NB4 (cell line): Measurements from ENCODE around the gene CNTNAP2.

Experiments
- DNase-seq: peaks from one replicate; pipeline ENCODE4 v3.0.0; 2010; ENCODE audit warnings: low read depth
- H3K4me3 ChIP-seq: one replicate; pipeline ENCODE4 v1.5.1; 2011; ENCODE audit warnings: mild to moderate bottlenecking, low read depth, low read length, moderate library complexity
- MYC ChIP-seq: IDR thresholded peaks from 2 replicates; pipeline ENCODE4 v1.6.1; 2011; ENCODE audit warnings: low read depth, low read length
- POLR2A ChIP-seq: IDR thresholded peaks from 2 replicates; pipeline ENCODE4 v1.6.1; 2011; ENCODE audit warnings: mild to moderate bottlenecking; ENCODE audit not compliant: insufficient read length; ENCODE audit errors: extremely low read depth
- TF ChIP-seq, protein P1 (sequence below): IDR thresholded peaks from 2 replicates; pipeline ENCODE4 v1.6.1; 2011; ENCODE audit warnings: low read depth, low read length
- TF ChIP-seq, protein P2 (sequence below): IDR thresholded peaks from one replicate; pipeline ENCODE4 v1.5.1; 2012; ENCODE audit warnings: low read depth, low read length

The CNTNAP2 gene

DNA sequence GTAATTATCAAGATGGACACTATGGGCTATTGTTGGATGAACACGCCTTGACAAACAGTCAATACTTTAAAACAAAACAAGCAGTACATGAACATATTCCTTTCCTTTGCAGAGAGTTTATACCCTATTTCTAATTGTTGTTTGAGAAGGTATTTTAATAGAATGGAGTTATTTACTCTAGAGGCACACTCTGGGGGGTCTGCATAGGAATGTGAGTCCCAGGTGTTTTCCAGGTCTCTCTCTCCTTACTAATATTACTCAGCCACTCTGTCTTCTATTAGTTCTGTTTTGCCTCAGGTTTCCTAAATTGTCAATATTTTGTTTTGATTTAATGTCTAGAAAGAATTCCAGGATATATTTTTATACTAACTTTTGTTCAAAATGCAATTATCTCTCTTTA, 1091.4 kb downstream of the CNTNAP2 start:
- H3K4me3 ChIP-seq: no peak overlapping the region
- TF ChIP-seq, protein P1, sequence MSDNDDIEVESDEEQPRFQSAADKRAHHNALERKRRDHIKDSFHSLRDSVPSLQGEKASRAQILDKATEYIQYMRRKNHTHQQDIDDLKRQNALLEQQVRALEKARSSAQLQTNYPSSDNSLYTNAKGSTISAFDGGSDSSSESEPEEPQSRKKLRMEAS: no peak
- no peak for TF ChIP-seq POLR2A
- TF ChIP-seq, protein P2, sequence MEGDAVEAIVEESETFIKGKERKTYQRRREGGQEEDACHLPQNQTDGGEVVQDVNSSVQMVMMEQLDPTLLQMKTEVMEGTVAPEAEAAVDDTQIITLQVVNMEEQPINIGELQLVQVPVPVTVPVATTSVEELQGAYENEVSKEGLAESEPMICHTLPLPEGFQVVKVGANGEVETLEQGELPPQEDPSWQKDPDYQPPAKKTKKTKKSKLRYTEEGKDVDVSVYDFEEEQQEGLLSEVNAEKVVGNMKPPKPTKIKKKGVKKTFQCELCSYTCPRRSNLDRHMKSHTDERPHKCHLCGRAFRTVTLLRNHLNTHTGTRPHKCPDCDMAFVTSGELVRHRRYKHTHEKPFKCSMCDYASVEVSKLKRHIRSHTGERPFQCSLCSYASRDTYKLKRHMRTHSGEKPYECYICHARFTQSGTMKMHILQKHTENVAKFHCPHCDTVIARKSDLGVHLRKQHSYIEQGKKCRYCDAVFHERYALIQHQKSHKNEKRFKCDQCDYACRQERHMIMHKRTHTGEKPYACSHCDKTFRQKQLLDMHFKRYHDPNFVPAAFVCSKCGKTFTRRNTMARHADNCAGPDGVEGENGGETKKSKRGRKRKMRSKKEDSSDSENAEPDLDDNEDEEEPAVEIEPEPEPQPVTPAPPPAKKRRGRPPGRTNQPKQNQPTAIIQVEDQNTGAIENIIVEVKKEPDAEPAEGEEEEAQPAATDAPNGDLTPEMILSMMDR: no peak
- TF ChIP-seq MYC: no peak
- no peak for DNase-seq

DNA sequence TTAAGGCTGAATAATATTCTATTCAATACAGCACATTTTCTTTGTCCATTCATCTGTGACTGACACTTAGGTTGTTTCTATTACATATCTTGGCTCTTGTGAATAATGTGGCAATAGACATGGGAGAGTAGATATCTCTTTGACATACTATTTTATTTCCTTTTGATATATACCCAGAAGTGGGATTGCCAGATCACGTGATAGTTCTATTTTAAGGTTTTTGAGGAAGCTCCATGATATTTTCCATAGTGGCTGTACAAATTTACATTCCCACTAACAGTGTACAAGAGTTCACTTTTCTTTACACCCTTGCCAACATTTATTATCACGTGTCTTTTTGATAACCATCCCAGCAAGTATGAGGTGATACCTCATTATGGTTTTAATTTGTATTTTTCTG, 1114.7 kb downstream of the CNTNAP2 start:
- H3K4me3 ChIP-seq: no peak overlapping the region
- DNase-seq: no peak
- TF ChIP-seq POLR2A (no peak), MYC (no peak)
- TF ChIP-seq, protein P2: no peak
- TF ChIP-seq, protein P1: no peak

DNA sequence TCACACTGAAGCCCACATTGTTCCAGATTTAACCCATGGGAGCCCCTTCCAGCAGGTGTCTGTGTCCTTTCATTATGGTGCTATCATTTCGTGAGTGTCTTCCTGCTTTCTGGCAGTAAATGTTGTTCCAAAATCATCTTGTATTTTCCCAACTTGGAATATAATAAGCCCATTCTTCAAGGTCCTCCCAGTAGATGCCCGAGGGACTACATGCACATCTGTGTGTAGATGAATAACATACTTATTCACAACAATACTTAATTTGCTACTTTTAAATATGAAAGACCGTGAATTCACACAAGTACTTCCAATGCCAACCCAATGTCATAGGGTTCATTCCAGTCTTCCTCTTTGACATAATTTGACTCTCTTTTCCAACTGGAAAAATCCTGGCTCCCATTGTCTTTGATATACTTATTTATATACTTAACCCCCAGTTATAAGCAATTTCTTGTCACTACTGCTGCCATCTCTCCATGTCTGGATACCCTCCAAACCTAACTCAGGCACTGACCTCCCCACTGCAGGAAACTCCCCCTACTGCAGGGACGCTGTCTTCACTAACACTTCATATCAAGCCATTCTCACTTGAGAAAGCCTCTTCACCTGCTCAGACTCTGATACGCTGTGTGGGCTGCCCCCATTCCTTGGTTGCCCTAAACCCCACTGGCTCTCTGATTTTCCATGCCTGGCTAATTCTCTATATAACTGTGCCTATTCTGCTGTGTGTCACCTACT, 1119.2 kb downstream of the CNTNAP2 start:
- no peak overlapping the region for H3K4me3 ChIP-seq
- DNase-seq: no peak
- TF ChIP-seq, protein P1: no peak
- TF ChIP-seq, protein P2: no peak
- TF ChIP-seq MYC (no peak), POLR2A (no peak)

DNA sequence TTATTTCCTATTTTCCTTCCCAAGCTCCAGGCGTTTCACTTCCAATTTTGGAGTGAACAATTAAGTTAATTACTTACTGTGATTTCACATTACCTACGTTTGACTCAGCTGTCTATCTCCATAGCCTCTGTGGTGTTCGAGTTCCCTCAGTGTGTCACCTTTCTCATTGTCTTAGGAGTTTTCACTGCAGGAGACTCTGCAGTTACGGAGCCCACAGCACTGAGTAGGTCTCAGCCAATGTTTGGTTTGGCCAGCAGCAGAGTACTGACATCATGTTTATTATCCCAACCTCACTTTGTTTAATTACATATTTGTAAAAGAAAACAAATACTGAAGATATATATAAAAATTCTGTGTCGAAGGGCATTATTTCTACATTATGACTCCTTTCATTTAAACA, 1123.9 kb downstream of the CNTNAP2 start:
- TF ChIP-seq, protein P1: no peak
- TF ChIP-seq MYC (no peak), POLR2A (no peak)
- TF ChIP-seq, protein P2: no peak
- no peak for DNase-seq
- no peak overlapping the region for H3K4me3 ChIP-seq

DNA sequence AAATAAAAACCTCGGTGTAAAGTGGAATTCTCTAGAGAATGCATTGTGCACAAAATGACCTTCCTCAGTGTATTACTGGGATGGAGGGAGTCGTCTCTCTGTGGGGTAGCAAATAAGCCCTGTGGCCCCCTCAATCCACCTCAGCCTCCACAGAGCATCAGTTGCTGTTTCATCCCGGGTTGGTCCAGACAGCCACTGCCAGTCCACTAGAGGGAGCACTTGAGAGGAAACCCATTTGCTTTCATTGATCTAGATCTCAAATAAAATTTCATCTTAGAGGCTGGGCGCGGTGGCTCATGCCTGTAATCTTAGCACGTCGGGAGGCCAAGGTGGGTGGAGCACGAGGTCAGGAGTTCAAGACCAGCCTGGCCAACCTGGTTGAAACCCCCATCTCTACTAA, 1128.7 kb downstream of the CNTNAP2 start:
- TF ChIP-seq, protein P1: no peak
- TF ChIP-seq, protein P2: peak; percentile 96
- peak; percentile 67 for DNase-seq
- no peak overlapping the region for H3K4me3 ChIP-seq

DNA sequence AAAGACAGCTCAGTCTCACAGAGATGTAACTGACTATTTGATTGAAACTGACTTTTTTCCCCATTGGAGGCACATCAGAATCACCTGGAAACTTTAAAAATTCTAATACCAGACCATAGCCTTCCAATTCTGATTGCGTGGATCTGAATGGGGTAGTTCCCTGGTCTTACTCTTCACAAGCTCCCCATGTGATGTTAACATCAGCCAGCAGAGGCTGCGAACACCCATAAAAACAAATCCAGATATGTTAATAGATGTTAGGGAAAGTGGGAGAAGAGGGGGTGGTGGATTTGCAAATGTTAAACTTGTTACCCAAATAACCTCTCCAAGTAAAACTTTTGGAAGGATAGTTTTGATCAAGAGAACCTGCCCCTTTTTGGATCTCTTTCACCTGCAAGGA, 1133.4 kb downstream of the CNTNAP2 start:
- TF ChIP-seq, protein P2: no peak
- TF ChIP-seq, protein P1: no peak
- TF ChIP-seq MYC: no peak
- no peak for DNase-seq
- H3K4me3 ChIP-seq: no peak overlapping the region
